Measurements from ENCODE around the gene KCNG4. TPM values are rescaled to one million over a fixed set of nuclear protein-coding genes. Genes with fewer than 3 reads are reported as not detected.
A peak's percentile ranks its signal among the peaks of the same experiment; 100 is the strongest.

Gene KCNG4
- total and polyA plus RNA-seq, 2 experiments from 2014 or later, result 0.07 TPM; not detected in 1

- TF ChIP-seq ZNF462 (CRISPR knock-in tag; IDR thresholded peaks at IDR 0.05) (no peak), CREB1 (CRISPR knock-in tag; IDR thresholded peaks at IDR 0.05; ENCODE audit: low read depth) (peak; percentile 51; the same call in 1 of the 2 replicates)
Measured at GRCh38 chr16:84175350-84176081, 64.3 kb downstream of the KCNG4 start (continued).

GRCh38 chr16:84174396-84174795, 65.4 kb downstream of the KCNG4 start:
- no peak overlapping the region for H3K4me3 Mint-ChIP-seq
- Histone ChIP-seq H3K79me2 (replicated peaks; ENCODE audit: insufficient read depth) (no peaks in the 10 kb centered on the region), H3K4me2 (no peak overlapping the region), H3K4me1 (ENCODE audit: insufficient read depth) (no peaks in the 10 kb centered on the region), H3K4me3 (no peak overlapping the region), H2AFZ (no peak overlapping the region), H3K36me3 (ENCODE audit: insufficient read depth) (no peaks in the 10 kb centered on the region), H3K27me3 (ENCODE audit: insufficient read depth) (no peaks in the 10 kb centered on the region), H4K20me1 (replicated peaks; ENCODE audit: insufficient read depth) (no peaks in the 10 kb centered on the region), H3K9me2 (ENCODE audit: insufficient read depth) (no peaks in the 10 kb centered on the region), H3K27ac (ENCODE audit: low read depth) (no peak overlapping the region), H3F3A (replicated peaks; ENCODE audit: low read depth) (no peaks in the 10 kb centered on the region)
- no peak for DNase-seq (ENCODE audit: low spot score)
- no peak overlapping the region for H3K27ac Mint-ChIP-seq
- peaks cover 12% of the 10 kb centered on the region for H3K27me3 Mint-ChIP-seq (ENCODE audit: insufficient read depth, low read depth, poor library complexity)
- H3K9me3 Mint-ChIP-seq, result no peaks in the 10 kb centered on the region
- no peaks in the 10 kb centered on the region for H3K4me1 Mint-ChIP-seq
- peaks cover 13% of the 10 kb centered on the region; the same call in 2 of the 3 replicates for H3K36me3 Mint-ChIP-seq (ENCODE audit: low read depth)
- ATAC-seq, result no peak
- TF ChIP-seq STAT1 (IDR thresholded peaks at IDR 0.05; ENCODE audit: unreplicated experiment) (no peak), POLR2AphosphoS5 (IDR thresholded peaks at IDR 0.05; ENCODE audit: low read depth) (no peak), NANOG (IDR thresholded peaks at IDR 0.05; ENCODE audit: borderline replicate concordance) (no peak), CREB1 (CRISPR knock-in tag; IDR thresholded peaks at IDR 0.05; ENCODE audit: low read depth) (no peak), JUNB (IDR thresholded peaks at IDR 0.05; ENCODE audit: unreplicated experiment) (no peak), EZH2 (IDR thresholded peaks at IDR 0.05; ENCODE audit: low read depth, unreplicated experiment) (no peak), ZNF331 (CRISPR knock-in tag; IDR thresholded peaks at IDR 0.05; ENCODE audit: low read depth) (no peak), CTCF (conservative IDR thresholded peaks at IDR 0.05; ENCODE audit: low read depth in 2 of 2) (no peak), REST (IDR thresholded peaks at IDR 0.05; ENCODE audit: unreplicated experiment) (no peak), ETS1 (IDR thresholded peaks at IDR 0.05) (no peak), EZH2phosphoT487 (IDR thresholded peaks at IDR 0.05; ENCODE audit: unreplicated experiment) (no peak)

Measured in GM23338 (cell line).